Lower leg skin (tissue), 4 donors: ENCODE results near the gene CDKAL1. TPM values are rescaled to one million over a fixed set of nuclear protein-coding genes. Genes with fewer than 3 reads are reported as not detected.

Experiments used
- DNase-seq, 2 donors: peaks; one replicate each; pipeline ENCODE4 v3.0.0-alpha.2; 2019; ENCODE audit warnings: low spot score in 2 of 2
- H3K4me3 ChIP-seq: fragments of 200-600 bp; sonication (generic); 2 replicates; pipeline ENCODE4 v1.5.1; 2017; ENCODE audit warnings: mild to moderate bottlenecking, low read depth; ENCODE audit not compliant: poor library complexity, severe bottlenecking
- POLR2A ChIP-seq, 2 donors: fragments of 450-650 bp; IDR thresholded peaks; one replicate each; pipeline ENCODE4 v1.6.1; 2016 to 2017; ENCODE audit warnings: antibody characterized with exemption in 2 of 2, mild to moderate bottlenecking in 1 of 2, moderate library complexity in 1 of 2
- WGBS, 2 donors: methylation state at CpG; one replicate each; pipeline ENCODE4 v1.1.5; 2018; 5-methylcytosine and 5-hydroxymethylcytosine counted together
- intact Hi-C: fragments of 100-400 bp; cut with DNase I; formaldehyde crosslinking; loops from one replicate; pipeline ENCODE4 v1.15.0; 2023; ENCODE audit warnings: low total_unique reads
- total RNA-seq, 4 donors: library from RNA; depleted of rRNA; stranded (reverse); fragments of >200 nt; gene quantifications; one replicate each; pipeline ENCODE4 v1.1.0, GENCODE V29; 2016
- TF ChIP-seq, protein P1 (sequence below), 3 donors: fragments of 450-650 bp; IDR thresholded peaks; one replicate each; pipeline ENCODE4 v1.5.1; 2016; ENCODE audit warnings: antibody characterized with exemption in 3 of 3, mild to moderate bottlenecking in 3 of 3, moderate library complexity in 2 of 3

CDKAL1 gene
- total RNA-seq, 4 donors from 2014 or later: 10.3 to 18.0 (median 11.6) TPM

DNA sequence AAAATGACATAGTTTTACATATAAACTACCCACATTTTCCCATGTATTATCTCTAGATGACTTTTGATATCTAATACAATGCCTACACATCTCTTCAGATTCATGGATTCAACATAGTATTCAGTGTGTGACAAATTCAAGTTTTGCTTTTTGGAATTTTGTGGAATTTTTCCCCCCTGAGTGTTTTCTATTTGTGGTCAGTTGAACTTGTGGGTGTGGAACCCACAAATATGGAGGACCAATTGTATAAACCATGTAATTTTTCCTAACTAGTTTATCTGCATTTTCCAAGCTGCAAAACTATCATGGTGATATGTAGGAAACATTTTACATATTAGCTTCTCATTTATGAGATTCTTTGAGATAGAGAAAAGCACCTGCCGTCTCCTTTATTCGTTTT lies 685.0 kb downstream of the CDKAL1 start:
- 87 to 89% methylated on average over 2 of the region's 2 CpGs for WGBS, 2 donors
- TF ChIP-seq, protein P1, sequence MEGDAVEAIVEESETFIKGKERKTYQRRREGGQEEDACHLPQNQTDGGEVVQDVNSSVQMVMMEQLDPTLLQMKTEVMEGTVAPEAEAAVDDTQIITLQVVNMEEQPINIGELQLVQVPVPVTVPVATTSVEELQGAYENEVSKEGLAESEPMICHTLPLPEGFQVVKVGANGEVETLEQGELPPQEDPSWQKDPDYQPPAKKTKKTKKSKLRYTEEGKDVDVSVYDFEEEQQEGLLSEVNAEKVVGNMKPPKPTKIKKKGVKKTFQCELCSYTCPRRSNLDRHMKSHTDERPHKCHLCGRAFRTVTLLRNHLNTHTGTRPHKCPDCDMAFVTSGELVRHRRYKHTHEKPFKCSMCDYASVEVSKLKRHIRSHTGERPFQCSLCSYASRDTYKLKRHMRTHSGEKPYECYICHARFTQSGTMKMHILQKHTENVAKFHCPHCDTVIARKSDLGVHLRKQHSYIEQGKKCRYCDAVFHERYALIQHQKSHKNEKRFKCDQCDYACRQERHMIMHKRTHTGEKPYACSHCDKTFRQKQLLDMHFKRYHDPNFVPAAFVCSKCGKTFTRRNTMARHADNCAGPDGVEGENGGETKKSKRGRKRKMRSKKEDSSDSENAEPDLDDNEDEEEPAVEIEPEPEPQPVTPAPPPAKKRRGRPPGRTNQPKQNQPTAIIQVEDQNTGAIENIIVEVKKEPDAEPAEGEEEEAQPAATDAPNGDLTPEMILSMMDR (IDR thresholded peaks at IDR 0.05): no peak
- no peak for TF ChIP-seq POLR2A (IDR thresholded peaks at IDR 0.05)
- H3K4me3 ChIP-seq: no peak overlapping the region
- intact Hi-C loops: no loop called here
- DNase-seq: no peak

DNA sequence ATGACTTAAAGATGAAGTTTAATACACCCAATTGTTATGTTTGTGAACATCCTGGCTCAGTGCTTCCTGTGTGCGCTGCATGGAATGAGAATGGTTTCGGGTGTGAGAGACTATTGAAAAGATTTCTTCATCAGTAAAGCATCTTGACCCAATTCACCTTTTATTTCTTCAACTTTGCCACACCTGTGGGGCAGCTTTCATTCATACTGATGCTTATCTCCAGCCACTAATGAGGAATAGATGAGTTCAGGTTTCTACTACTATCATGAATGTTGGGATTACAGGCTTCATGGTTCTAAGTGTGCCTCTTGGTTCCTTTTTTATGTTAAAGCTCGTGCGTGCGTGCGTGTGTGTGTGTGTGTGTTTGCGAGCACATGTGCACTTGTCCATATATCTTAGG lies 685.6 kb downstream of the CDKAL1 start:
- intact Hi-C loops: no loop called here
- H3K4me3 ChIP-seq: no peak overlapping the region
- TF ChIP-seq POLR2A (IDR thresholded peaks at IDR 0.05): no peak
- TF ChIP-seq, protein P1 (IDR thresholded peaks at IDR 0.05): no peak
- DNase-seq: no peak
- WGBS, 2 donors: 46 to 58% methylated on average over 7 of the region's 7 CpGs

DNA sequence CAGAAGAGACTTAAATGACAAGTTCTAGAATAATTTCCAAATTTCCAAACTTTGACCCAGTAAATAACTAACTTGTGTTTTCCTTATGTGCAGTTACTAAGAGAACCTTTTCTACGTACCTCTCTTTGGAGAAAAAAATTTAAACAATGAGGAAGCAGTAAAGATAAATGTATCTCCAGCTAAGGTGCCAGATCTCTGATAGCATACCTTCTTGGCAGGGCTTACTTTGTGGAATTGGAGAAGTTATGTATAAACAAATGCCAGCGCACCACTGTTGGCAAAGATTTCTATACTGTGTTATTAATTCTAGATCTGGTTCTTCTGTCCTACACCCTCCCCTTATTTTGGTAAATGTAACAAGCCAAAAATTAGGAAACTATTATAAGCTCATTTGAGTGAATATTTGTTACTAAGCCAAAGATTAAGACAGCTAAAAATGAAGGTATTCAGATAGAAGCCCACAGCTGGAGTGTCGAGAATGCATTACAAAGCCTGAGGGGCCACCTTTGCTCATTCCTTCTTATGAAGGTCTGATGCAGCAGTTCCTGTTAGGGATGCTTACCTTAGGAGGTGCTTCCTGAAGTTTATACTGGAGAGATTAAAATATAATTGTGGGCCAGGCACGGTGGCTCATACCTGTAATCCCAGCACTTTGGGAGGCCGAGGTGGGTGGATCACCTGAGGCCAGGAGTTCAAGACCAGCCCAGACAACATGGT lies 686.2 kb downstream of the CDKAL1 start:
- intact Hi-C loops: no loop called here
- no peak for DNase-seq
- TF ChIP-seq POLR2A (IDR thresholded peaks at IDR 0.05): no peak
- TF ChIP-seq, protein P1 (IDR thresholded peaks at IDR 0.05): no peak
- WGBS, 2 donors: 60% methylated on average over 5 of the region's 5 CpGs
- no peak overlapping the region for H3K4me3 ChIP-seq

DNA sequence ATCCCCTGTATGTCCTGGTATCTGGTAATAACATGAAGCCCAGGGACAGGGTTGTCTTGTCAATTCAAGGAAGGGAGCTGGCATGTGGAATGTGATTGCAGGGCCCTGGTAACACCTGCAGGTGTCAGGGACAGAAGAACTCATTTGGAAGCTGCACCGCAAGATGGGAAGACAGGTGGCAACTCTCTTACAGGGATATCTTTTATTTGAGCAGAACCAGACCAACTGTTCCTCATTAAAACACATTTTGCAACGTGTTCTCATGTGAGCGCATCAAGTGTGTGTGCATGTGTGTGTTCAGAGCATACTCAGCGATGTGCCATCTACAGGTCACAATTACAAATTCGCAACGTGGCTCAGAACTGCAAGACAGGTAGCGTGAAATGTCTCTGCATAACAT lies 688.4 kb downstream of the CDKAL1 start:
- no peak overlapping the region for H3K4me3 ChIP-seq
- TF ChIP-seq, protein P1 (IDR thresholded peaks at IDR 0.05): no peak
- no peak for TF ChIP-seq POLR2A (IDR thresholded peaks at IDR 0.05)
- 94 to 98% methylated on average over 7 of the region's 7 CpGs for WGBS, 2 donors
- intact Hi-C loops: no loop called here
- DNase-seq: no peak

DNA sequence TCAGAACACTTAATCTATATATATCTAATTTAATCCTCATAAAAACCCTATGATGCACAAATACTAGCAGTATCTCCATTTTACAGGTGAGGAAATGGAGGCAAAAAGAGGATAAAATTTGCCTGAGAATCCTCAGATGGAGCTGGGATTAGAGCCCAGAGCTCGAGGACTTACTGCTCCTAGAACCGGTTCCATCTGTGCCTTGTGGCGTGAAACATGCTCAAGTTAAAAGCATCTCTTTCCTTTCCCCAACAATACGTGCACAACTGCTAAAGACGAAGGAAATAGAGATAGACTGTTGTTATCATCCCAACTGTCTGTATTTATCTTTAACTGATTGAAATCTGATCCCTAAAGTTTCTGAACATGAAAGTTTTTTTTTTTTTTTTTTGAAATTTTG lies 691.7 kb downstream of the CDKAL1 start:
- WGBS, 2 donors: 85 to 91% methylated on average over 5 of the region's 5 CpGs
- DNase-seq: no peak
- intact Hi-C loops: no loop called here
- H3K4me3 ChIP-seq: no peak overlapping the region
- TF ChIP-seq, protein P1 (IDR thresholded peaks at IDR 0.05): no peak
- no peak for TF ChIP-seq POLR2A (IDR thresholded peaks at IDR 0.05)

DNA sequence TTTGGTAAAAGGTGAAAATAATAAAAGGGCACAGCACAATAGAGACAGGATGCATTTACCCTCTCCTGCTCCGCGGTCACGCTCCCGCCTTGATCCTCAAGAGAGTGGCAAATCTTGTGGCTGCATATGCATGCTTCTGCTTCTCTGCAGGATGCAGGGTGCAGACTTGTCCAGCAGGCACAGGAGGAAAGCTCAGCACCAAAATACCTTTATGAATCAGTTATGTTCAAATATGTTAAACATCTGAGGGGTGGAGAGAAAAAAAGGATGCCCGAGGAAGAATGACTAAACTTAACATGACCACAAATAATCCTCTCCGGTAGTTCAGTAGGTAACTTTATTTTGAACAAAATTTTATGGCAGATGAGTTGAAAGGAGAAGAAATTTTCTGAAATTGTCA lies 693.2 kb downstream of the CDKAL1 start:
- intact Hi-C loops: no loop called here
- WGBS, 2 donors: 75 to 81% methylated on average over 6 of the region's 6 CpGs
- no peak overlapping the region for H3K4me3 ChIP-seq
- TF ChIP-seq, protein P1 (IDR thresholded peaks at IDR 0.05): no peak
- no peak for TF ChIP-seq POLR2A (IDR thresholded peaks at IDR 0.05)
- no peak for DNase-seq
